B cell (primary cell): ENCODE measurements around the gene QRICH2. TPM values are rescaled to one million over a fixed set of nuclear protein-coding genes. Genes with fewer than 3 reads are reported as not detected.

Source experiments
- ATAC-seq: fragments of 200-7000 bp; cut with Tn5 transposase; one replicate; pipeline ENCODE4 v1.10.0; 2021; ENCODE audit warnings: low read depth, mild to moderate bottlenecking, moderate number of reproducible peaks, moderate library complexity
- CTCF ChIA-PET: fragments of 350-600 bp; sonication (Branson Sonifier 250); formaldehyde crosslinking; loops from one replicate; lab custom pipeline; 2021; ENCODE audit warnings: antibody characterized with exemption, inconsistent platforms; lab: Charles Lee
- POLR2A ChIA-PET: fragments of 350-600 bp; sonication (Branson Sonifier 250); formaldehyde crosslinking; loops from one replicate; lab custom pipeline; 2021; ENCODE audit warnings: antibody characterized with exemption; lab: Charles Lee
- DNase-seq: peaks from one replicate; pipeline ENCODE4 v3.0.0; 2013
- H2AFZ ChIP-seq: 2 replicates; pipeline ENCODE4 v1.6.1; 2012; ENCODE audit warnings: mild to moderate bottlenecking, low read depth, low read length; ENCODE audit not compliant: insufficient read depth, poor library complexity, severe bottlenecking
- H3K27ac ChIP-seq, 2 donors: 1 replicate in 1 of 2; 2 replicates in 1 of 2; pipeline ENCODE4 v1.5.1; 2012 to 2013; ENCODE audit warnings: low read length in 2 of 2, mild to moderate bottlenecking in 2 of 2, moderate library complexity in 1 of 2
- H3K27me3 ChIP-seq, 4 experiments: fragments of 200-600 bp in 1 of 4; sonication (generic) in 1 of 4; replicated peaks in 1 of 4; 1 replicate in 2 of 4; 2 replicates in 2 of 4; pipeline versions ENCODE4 v1.6.1 to v1.7.0; 2013 to 2016; ENCODE audit warnings: low read length in 3 of 4, mild to moderate bottlenecking in 2 of 4, mixed read lengths in 1 of 4, moderate library complexity in 1 of 4; ENCODE audit not compliant: insufficient read depth in 4 of 4, control insufficient read depth in 3 of 4; ENCODE audit errors: control extremely low read depth in 1 of 4
- H3K36me3 ChIP-seq, 2 experiments: replicated peaks in 1 of 2; 1 replicate in 1 of 2; 2 replicates in 1 of 2; pipeline versions ENCODE4 v1.6.1 to v1.7.1; 2013; ENCODE audit warnings: low read length in 1 of 2; ENCODE audit not compliant: insufficient read depth in 2 of 2, control insufficient read depth in 1 of 2; ENCODE audit errors: control extremely low read depth in 1 of 2, extremely low read depth in 1 of 2
- H3K4me1 ChIP-seq, 2 donors: fragments of 200-600 bp in 1 of 2; sonication (generic) in 1 of 2; 1 replicate in 1 of 2; 2 replicates in 1 of 2; pipeline versions ENCODE4 v1.5.1 to v1.6.1; 2013 to 2017; ENCODE audit warnings: low read length in 2 of 2; ENCODE audit not compliant: control insufficient read depth in 2 of 2, insufficient read depth in 2 of 2
- H3K4me2 ChIP-seq: replicated peaks from 2 replicates; pipeline ENCODE3; 2012; ENCODE audit warnings: mild to moderate bottlenecking, low read depth, low read length; ENCODE audit not compliant: poor library complexity, severe bottlenecking
- H3K4me3 ChIP-seq, 5 experiments: fragments of 200-600 bp in 1 of 5; sonication (generic) in 1 of 5; 1 replicate in 3 of 5; 2 replicates in 2 of 5; pipeline versions ENCODE4 v1.5.1 to v1.7.0; 2011 to 2016; ENCODE audit warnings: low read length in 4 of 5, mild to moderate bottlenecking in 4 of 5, low read depth in 2 of 5, control low read depth in 1 of 5, moderate library complexity in 1 of 5; ENCODE audit not compliant: insufficient read depth in 1 of 5; ENCODE audit errors: control extremely low read depth in 1 of 5, extremely low read depth in 1 of 5
- H3K79me2 ChIP-seq: fragments of 200-600 bp; sonication (generic); one replicate; pipeline ENCODE4 v1.6.0; 2016; ENCODE audit warnings: low read length; ENCODE audit not compliant: control insufficient read depth, insufficient read depth
- H3K9ac ChIP-seq: fragments of 200-600 bp; sonication (generic); 2 replicates; pipeline ENCODE4 v1.6.1; 2017; ENCODE audit warnings: mild to moderate bottlenecking, low read length, moderate library complexity
- H3K9me3 ChIP-seq, 3 donors: one replicate each; pipeline versions ENCODE4 v1.6.1 to v1.7.1; 2013; ENCODE audit warnings: low read length in 2 of 3; ENCODE audit not compliant: control insufficient read depth in 2 of 3, insufficient read depth in 1 of 3; ENCODE audit errors: control extremely low read depth in 1 of 3
- H4K20me1 ChIP-seq: 2 replicates; pipeline ENCODE4 v1.6.0; 2012; ENCODE audit warnings: mild to moderate bottlenecking, low read length; ENCODE audit not compliant: insufficient read depth, control insufficient read depth, poor library complexity, severe bottlenecking
- H3K27ac Mint-ChIP-seq: one replicate; pipeline ENCODE4 v1.8.0; 2021; ENCODE audit warnings: mixed read lengths
- H3K27me3 Mint-ChIP-seq: one replicate; pipeline ENCODE4 v1.8.0; 2021; ENCODE audit warnings: mixed read lengths
- H3K4me1 Mint-ChIP-seq: one replicate; pipeline ENCODE4 v1.8.0; 2021; ENCODE audit warnings: mixed read lengths
- H3K4me3 Mint-ChIP-seq: one replicate; pipeline ENCODE4 v1.8.0; 2021; ENCODE audit warnings: mixed read lengths
- H3K9me3 Mint-ChIP-seq: one replicate; pipeline ENCODE4 v1.8.0; 2022; ENCODE audit warnings: mixed read lengths; ENCODE audit not compliant: insufficient read depth
- EZH2 ChIP-seq: IDR thresholded peaks from 2 replicates; pipeline ENCODE4 v1.6.1; 2012; ENCODE audit warnings: borderline replicate concordance, low read depth, mild to moderate bottlenecking, moderate library complexity, low read length; ENCODE audit not compliant: insufficient read depth, poor library complexity, severe bottlenecking
- WGBS: methylation state at CpG from one replicate; pipeline ENCODE4 v1.1.5; 2013; ENCODE audit warnings: missing lambda C conversion rate; ENCODE audit not compliant: insufficient coverage; 5-methylcytosine and 5-hydroxymethylcytosine counted together
- intact Hi-C: fragments of 100-400 bp; cut with micrococcal nuclease; formaldehyde crosslinking; loops from one replicate; pipeline ENCODE4 v1.10.0; 2022
- polyA plus RNA-seq: library from polyadenylated mRNA; depleted of rRNA; stranded (reverse); fragments of >200 nt; gene quantifications from 2 replicates; pipeline ENCODE4 v1.2.3, GENCODE V29; 2012
- total RNA-seq, 2 donors: library from RNA; stranded (reverse); fragments of 120-200 nt in 1 of 2; gene quantifications; 1 replicate in 1 of 2; 2 replicates in 1 of 2; pipeline versions ENCODE4 v1.2.3 to v1.2.4, GENCODE V29; 2013 to 2022
- TF ChIP-seq, protein P1 (sequence below): fragments of 200-600 bp; IDR thresholded peaks from one replicate; pipeline ENCODE4 v1.8.0; 2022; ENCODE audit warnings: antibody characterized with exemption, mild to moderate bottlenecking

QRICH2 gene
- total and polyA plus RNA-seq, 2 donors (not counting 1 experiment from before 2014, with no cell fraction given): 4.4 to 4.5 TPM

DNA sequence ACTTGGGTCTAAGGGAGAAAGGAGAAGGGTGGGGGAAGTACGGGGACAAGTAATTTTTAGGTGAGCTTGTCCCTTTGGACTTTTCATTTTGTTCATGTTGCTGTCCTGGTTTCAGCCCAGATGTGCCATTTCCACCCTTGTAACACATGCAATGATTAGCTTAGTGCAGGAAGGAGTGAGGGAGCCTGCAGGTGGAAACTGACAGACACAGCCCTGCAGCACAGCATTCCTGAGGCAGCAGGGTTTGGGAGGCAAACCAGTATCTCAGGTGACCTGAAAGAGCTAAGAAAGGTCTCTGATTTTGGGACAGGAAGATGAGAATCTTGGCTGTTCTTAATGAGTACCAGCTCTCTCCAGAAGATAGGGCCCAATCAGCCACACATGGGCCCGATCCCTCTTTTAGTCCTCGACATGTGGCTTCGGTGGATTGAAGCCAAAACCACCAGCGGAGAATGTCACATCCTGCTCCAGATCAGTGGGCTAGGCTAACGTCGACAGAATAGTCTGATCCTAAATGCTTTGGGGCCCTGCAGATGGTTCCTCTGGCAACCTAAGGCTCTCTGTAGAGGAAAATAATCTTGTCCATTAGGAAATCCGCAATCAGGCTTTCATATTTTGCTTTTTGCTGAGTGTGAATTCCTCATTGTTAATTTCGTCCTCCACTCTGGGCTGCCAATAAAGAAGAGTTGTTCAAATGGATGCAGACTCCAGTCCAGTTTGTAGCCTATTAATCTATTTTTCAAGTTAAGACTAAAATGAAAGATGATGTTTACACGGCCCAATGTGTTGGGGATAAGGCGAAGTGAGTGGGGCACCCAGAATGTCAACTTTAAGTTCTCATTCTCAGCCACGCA is 64.0 kb downstream of the QRICH2 start:
- peaks cover 0 to 5% (median 0%) of the 10 kb centered on the region in 3 donors for H3K9me3 ChIP-seq
- H3K4me2 ChIP-seq: no peak overlapping the region
- CTCF ChIA-PET: interaction anchor here (1.1 to 1.7 kb wide), 3 partner anchors 25 to 36 kb away, joined by 3 to 5 read pairs (median 4); no protein-coding TSS in a partner anchor
- no peak overlapping the region for H3K27ac ChIP-seq
- peaks cover 0 to 44% (median 24%) of the 10 kb centered on the region in 4 experiments for H3K27me3 ChIP-seq
- peaks cover 25 to 31% of the 10 kb centered on the region in 2 donors for H3K4me1 ChIP-seq
- no peak overlapping the region for H3K9ac ChIP-seq
- no peak for TF ChIP-seq EZH2
- TF ChIP-seq, protein P1, sequence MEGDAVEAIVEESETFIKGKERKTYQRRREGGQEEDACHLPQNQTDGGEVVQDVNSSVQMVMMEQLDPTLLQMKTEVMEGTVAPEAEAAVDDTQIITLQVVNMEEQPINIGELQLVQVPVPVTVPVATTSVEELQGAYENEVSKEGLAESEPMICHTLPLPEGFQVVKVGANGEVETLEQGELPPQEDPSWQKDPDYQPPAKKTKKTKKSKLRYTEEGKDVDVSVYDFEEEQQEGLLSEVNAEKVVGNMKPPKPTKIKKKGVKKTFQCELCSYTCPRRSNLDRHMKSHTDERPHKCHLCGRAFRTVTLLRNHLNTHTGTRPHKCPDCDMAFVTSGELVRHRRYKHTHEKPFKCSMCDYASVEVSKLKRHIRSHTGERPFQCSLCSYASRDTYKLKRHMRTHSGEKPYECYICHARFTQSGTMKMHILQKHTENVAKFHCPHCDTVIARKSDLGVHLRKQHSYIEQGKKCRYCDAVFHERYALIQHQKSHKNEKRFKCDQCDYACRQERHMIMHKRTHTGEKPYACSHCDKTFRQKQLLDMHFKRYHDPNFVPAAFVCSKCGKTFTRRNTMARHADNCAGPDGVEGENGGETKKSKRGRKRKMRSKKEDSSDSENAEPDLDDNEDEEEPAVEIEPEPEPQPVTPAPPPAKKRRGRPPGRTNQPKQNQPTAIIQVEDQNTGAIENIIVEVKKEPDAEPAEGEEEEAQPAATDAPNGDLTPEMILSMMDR: no peak
- POLR2A ChIA-PET: interaction anchor here (2.0 kb wide), 1 partner anchor 16 kb away, joined by 7 read pairs; no protein-coding TSS in a partner anchor
- H3K4me3 ChIP-seq: no peak overlapping the region
- intact Hi-C loops: no loop called here
- H2AFZ ChIP-seq: no peak overlapping the region
- no peak overlapping the region for H3K4me3 Mint-ChIP-seq
- ATAC-seq (no peak), DNase-seq (no peak)
- no peaks in the 10 kb centered on the region for H3K36me3 ChIP-seq
- peaks cover 21% of the 10 kb centered on the region for H3K4me1 Mint-ChIP-seq
- H4K20me1 ChIP-seq: no peaks in the 10 kb centered on the region
- H3K27ac Mint-ChIP-seq: no peak overlapping the region
- WGBS: 48% methylated on average over 10 of the region's 12 CpGs
- H3K27me3 Mint-ChIP-seq: peaks cover 35% of the 10 kb centered on the region
- H3K79me2 ChIP-seq: peaks cover 4% of the 10 kb centered on the region
- H3K9me3 Mint-ChIP-seq: no peaks in the 10 kb centered on the region
